B cell (primary cell): ENCODE results near the gene LRRC39. TPM values are rescaled to one million over a fixed set of nuclear protein-coding genes. Genes with fewer than 3 reads are reported as not detected.

ENCODE experiments used
- ATAC-seq: fragments of 200-7000 bp; cut with Tn5 transposase; one replicate; pipeline ENCODE4 v1.10.0; 2021; ENCODE audit warnings: low read depth, mild to moderate bottlenecking, moderate number of reproducible peaks, moderate library complexity
- CTCF ChIA-PET: fragments of 350-600 bp; sonication (Branson Sonifier 250); formaldehyde crosslinking; loops from one replicate; lab custom pipeline; 2021; ENCODE audit warnings: antibody characterized with exemption, inconsistent platforms; lab: Charles Lee
- POLR2A ChIA-PET: fragments of 350-600 bp; sonication (Branson Sonifier 250); formaldehyde crosslinking; loops from one replicate; lab custom pipeline; 2021; ENCODE audit warnings: antibody characterized with exemption; lab: Charles Lee
- DNase-seq: peaks from one replicate; pipeline ENCODE4 v3.0.0; 2013
- H2AFZ ChIP-seq: 2 replicates; pipeline ENCODE4 v1.6.1; 2012; ENCODE audit warnings: mild to moderate bottlenecking, low read depth, low read length; ENCODE audit not compliant: insufficient read depth, poor library complexity, severe bottlenecking
- H3K27ac ChIP-seq, 2 donors: 1 replicate in 1 of 2; 2 replicates in 1 of 2; pipeline ENCODE4 v1.5.1; 2012 to 2013; ENCODE audit warnings: low read length in 2 of 2, mild to moderate bottlenecking in 2 of 2, moderate library complexity in 1 of 2
- H3K27me3 ChIP-seq, 4 experiments: fragments of 200-600 bp in 1 of 4; sonication (generic) in 1 of 4; replicated peaks in 1 of 4; 1 replicate in 2 of 4; 2 replicates in 2 of 4; pipeline versions ENCODE4 v1.6.1 to v1.7.0; 2013 to 2016; ENCODE audit warnings: low read length in 3 of 4, mild to moderate bottlenecking in 2 of 4, mixed read lengths in 1 of 4, moderate library complexity in 1 of 4; ENCODE audit not compliant: insufficient read depth in 4 of 4, control insufficient read depth in 3 of 4; ENCODE audit errors: control extremely low read depth in 1 of 4
- H3K36me3 ChIP-seq, 2 experiments: replicated peaks in 1 of 2; 1 replicate in 1 of 2; 2 replicates in 1 of 2; pipeline versions ENCODE4 v1.6.1 to v1.7.1; 2013; ENCODE audit warnings: low read length in 1 of 2; ENCODE audit not compliant: insufficient read depth in 2 of 2, control insufficient read depth in 1 of 2; ENCODE audit errors: control extremely low read depth in 1 of 2, extremely low read depth in 1 of 2
- H3K4me1 ChIP-seq, 2 donors: fragments of 200-600 bp in 1 of 2; sonication (generic) in 1 of 2; 1 replicate in 1 of 2; 2 replicates in 1 of 2; pipeline versions ENCODE4 v1.5.1 to v1.6.1; 2013 to 2017; ENCODE audit warnings: low read length in 2 of 2; ENCODE audit not compliant: control insufficient read depth in 2 of 2, insufficient read depth in 2 of 2
- H3K4me2 ChIP-seq: replicated peaks from 2 replicates; pipeline ENCODE3; 2012; ENCODE audit warnings: mild to moderate bottlenecking, low read depth, low read length; ENCODE audit not compliant: poor library complexity, severe bottlenecking
- H3K4me3 ChIP-seq, 5 experiments: fragments of 200-600 bp in 1 of 5; sonication (generic) in 1 of 5; 1 replicate in 3 of 5; 2 replicates in 2 of 5; pipeline versions ENCODE4 v1.5.1 to v1.7.0; 2011 to 2016; ENCODE audit warnings: low read length in 4 of 5, mild to moderate bottlenecking in 4 of 5, low read depth in 2 of 5, control low read depth in 1 of 5, moderate library complexity in 1 of 5; ENCODE audit not compliant: insufficient read depth in 1 of 5; ENCODE audit errors: control extremely low read depth in 1 of 5, extremely low read depth in 1 of 5
- H3K79me2 ChIP-seq: fragments of 200-600 bp; sonication (generic); one replicate; pipeline ENCODE4 v1.6.0; 2016; ENCODE audit warnings: low read length; ENCODE audit not compliant: control insufficient read depth, insufficient read depth
- H3K9ac ChIP-seq: fragments of 200-600 bp; sonication (generic); 2 replicates; pipeline ENCODE4 v1.6.1; 2017; ENCODE audit warnings: mild to moderate bottlenecking, low read length, moderate library complexity
- H3K9me3 ChIP-seq, 3 donors: one replicate each; pipeline versions ENCODE4 v1.6.1 to v1.7.1; 2013; ENCODE audit warnings: low read length in 2 of 3; ENCODE audit not compliant: control insufficient read depth in 2 of 3, insufficient read depth in 1 of 3; ENCODE audit errors: control extremely low read depth in 1 of 3
- H4K20me1 ChIP-seq: 2 replicates; pipeline ENCODE4 v1.6.0; 2012; ENCODE audit warnings: mild to moderate bottlenecking, low read length; ENCODE audit not compliant: insufficient read depth, control insufficient read depth, poor library complexity, severe bottlenecking
- H3K27ac Mint-ChIP-seq: one replicate; pipeline ENCODE4 v1.8.0; 2021; ENCODE audit warnings: mixed read lengths
- H3K27me3 Mint-ChIP-seq: one replicate; pipeline ENCODE4 v1.8.0; 2021; ENCODE audit warnings: mixed read lengths
- H3K4me1 Mint-ChIP-seq: one replicate; pipeline ENCODE4 v1.8.0; 2021; ENCODE audit warnings: mixed read lengths
- H3K4me3 Mint-ChIP-seq: one replicate; pipeline ENCODE4 v1.8.0; 2021; ENCODE audit warnings: mixed read lengths
- H3K9me3 Mint-ChIP-seq: one replicate; pipeline ENCODE4 v1.8.0; 2022; ENCODE audit warnings: mixed read lengths; ENCODE audit not compliant: insufficient read depth
- EZH2 ChIP-seq: IDR thresholded peaks from 2 replicates; pipeline ENCODE4 v1.6.1; 2012; ENCODE audit warnings: borderline replicate concordance, low read depth, mild to moderate bottlenecking, moderate library complexity, low read length; ENCODE audit not compliant: insufficient read depth, poor library complexity, severe bottlenecking
- WGBS: methylation state at CpG from one replicate; pipeline ENCODE4 v1.1.5; 2013; ENCODE audit warnings: missing lambda C conversion rate; ENCODE audit not compliant: insufficient coverage; 5-methylcytosine and 5-hydroxymethylcytosine counted together
- intact Hi-C: fragments of 100-400 bp; cut with micrococcal nuclease; formaldehyde crosslinking; loops from one replicate; pipeline ENCODE4 v1.10.0; 2022
- polyA plus RNA-seq: library from polyadenylated mRNA; depleted of rRNA; stranded (reverse); fragments of >200 nt; gene quantifications from 2 replicates; pipeline ENCODE4 v1.2.3, GENCODE V29; 2012
- total RNA-seq, 2 donors: library from RNA; stranded (reverse); fragments of 120-200 nt in 1 of 2; gene quantifications; 1 replicate in 1 of 2; 2 replicates in 1 of 2; pipeline versions ENCODE4 v1.2.3 to v1.2.4, GENCODE V29; 2013 to 2022
- TF ChIP-seq, protein P1 (sequence below): fragments of 200-600 bp; IDR thresholded peaks from one replicate; pipeline ENCODE4 v1.8.0; 2022; ENCODE audit warnings: antibody characterized with exemption, mild to moderate bottlenecking

Gene LRRC39
- total and polyA plus RNA-seq, 2 donors (not counting 1 experiment from before 2014, with no cell fraction given): 0.91 to 1.5 TPM

DNA sequence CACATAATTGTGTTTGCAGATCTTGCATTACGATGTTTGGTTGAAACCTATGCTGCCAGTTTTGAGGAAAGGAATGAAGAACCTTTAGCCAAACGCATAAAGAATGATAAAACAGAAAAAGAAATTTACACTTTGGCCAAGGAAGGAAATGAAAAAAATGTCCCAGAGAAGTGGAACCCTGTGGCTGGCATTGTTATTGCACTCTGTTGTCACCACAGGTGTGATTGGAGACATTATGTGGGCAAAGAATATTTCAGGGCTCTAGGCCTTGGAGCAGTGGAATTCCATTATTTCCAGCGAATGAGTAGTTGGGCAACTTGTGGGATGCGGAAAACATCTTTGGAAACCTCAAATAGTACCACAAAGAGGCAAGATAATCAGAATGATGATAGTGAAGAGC is 30.2 kb downstream of the LRRC39 start:
- Mint-ChIP-seq H3K27ac (no peak overlapping the region), H3K4me1 (peaks cover 6% of the 10 kb centered on the region), H3K9me3 (no peaks in the 10 kb centered on the region), H3K4me3 (no peak overlapping the region), H3K27me3 (no peaks in the 10 kb centered on the region)
- ATAC-seq (no peak), DNase-seq (no peak)
- H3K4me1 ChIP-seq: peaks cover 4 to 9% of the 10 kb centered on the region in 2 donors
- no peaks in the 10 kb centered on the region for H3K27me3 ChIP-seq
- no peaks in the 10 kb centered on the region for H3K9me3 ChIP-seq
- H3K4me2 ChIP-seq: no peak overlapping the region
- 100% methylated on average over 1 of the region's 4 CpGs for WGBS
- no peak overlapping the region for H3K9ac ChIP-seq
- no peak for TF ChIP-seq EZH2
- TF ChIP-seq, protein P1, sequence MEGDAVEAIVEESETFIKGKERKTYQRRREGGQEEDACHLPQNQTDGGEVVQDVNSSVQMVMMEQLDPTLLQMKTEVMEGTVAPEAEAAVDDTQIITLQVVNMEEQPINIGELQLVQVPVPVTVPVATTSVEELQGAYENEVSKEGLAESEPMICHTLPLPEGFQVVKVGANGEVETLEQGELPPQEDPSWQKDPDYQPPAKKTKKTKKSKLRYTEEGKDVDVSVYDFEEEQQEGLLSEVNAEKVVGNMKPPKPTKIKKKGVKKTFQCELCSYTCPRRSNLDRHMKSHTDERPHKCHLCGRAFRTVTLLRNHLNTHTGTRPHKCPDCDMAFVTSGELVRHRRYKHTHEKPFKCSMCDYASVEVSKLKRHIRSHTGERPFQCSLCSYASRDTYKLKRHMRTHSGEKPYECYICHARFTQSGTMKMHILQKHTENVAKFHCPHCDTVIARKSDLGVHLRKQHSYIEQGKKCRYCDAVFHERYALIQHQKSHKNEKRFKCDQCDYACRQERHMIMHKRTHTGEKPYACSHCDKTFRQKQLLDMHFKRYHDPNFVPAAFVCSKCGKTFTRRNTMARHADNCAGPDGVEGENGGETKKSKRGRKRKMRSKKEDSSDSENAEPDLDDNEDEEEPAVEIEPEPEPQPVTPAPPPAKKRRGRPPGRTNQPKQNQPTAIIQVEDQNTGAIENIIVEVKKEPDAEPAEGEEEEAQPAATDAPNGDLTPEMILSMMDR: no peak
- ChIA-PET CTCF (no interaction called here), POLR2A (no interaction called here)
- H2AFZ ChIP-seq: no peak overlapping the region
- no peak overlapping the region for H3K4me3 ChIP-seq
- no peak overlapping the region for H3K27ac ChIP-seq
- H3K36me3 ChIP-seq: peaks cover 3 to 38% of the 10 kb centered on the region in 2 experiments
- intact Hi-C loops: no loop called here
- H3K79me2 ChIP-seq: no peaks in the 10 kb centered on the region
- no peaks in the 10 kb centered on the region for H4K20me1 ChIP-seq

DNA sequence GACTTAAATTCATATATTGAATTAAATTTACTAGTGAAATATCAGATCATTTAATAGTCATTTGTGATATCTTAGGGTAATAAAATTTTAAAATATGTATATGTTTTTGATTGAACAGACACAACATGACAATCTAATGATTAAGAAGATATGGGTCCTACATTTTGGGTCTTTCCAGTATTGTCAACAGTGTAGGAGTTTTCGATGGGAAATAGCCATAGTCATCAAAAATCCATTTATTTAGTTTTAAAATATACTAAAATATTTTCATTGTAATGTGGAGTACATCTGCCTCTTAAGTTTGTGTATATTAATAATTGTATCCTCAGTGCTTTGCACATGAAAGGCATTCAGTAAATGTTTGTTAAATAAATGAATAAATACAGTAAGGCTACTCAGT is 31.1 kb downstream of the LRRC39 start:
- H3K27me3 ChIP-seq: no peaks in the 10 kb centered on the region
- TF ChIP-seq, protein P1: no peak
- TF ChIP-seq EZH2: no peak
- no CpG with 5 or more reads among the region's 1 CpG for WGBS
- H3K4me1 ChIP-seq: peaks cover 0 to 1% of the 10 kb centered on the region in 2 donors
- no peak overlapping the region for H3K4me2 ChIP-seq
- H3K27ac ChIP-seq: no peak overlapping the region
- no peaks in the 10 kb centered on the region for H4K20me1 ChIP-seq
- no peak overlapping the region for H3K9ac ChIP-seq
- H3K9me3 Mint-ChIP-seq: no peaks in the 10 kb centered on the region
- no peaks in the 10 kb centered on the region for H3K79me2 ChIP-seq
- peaks cover 4 to 47% of the 10 kb centered on the region in 2 experiments for H3K36me3 ChIP-seq
- DNase-seq (no peak), ATAC-seq (no peak)
- H3K4me3 ChIP-seq: no peak overlapping the region
- no peak overlapping the region for H2AFZ ChIP-seq
- no peaks in the 10 kb centered on the region for H3K27me3 Mint-ChIP-seq
- no peaks in the 10 kb centered on the region for H3K9me3 ChIP-seq
- CTCF ChIA-PET: interaction anchor here (1.0 kb wide), 1 partner anchor 11 kb away, joined by 3 read pairs; no protein-coding TSS in a partner anchor
- H3K4me1 Mint-ChIP-seq: peaks cover under 1% of the 10 kb centered on the region
- H3K4me3 Mint-ChIP-seq: no peak overlapping the region
- H3K27ac Mint-ChIP-seq: no peak overlapping the region
- intact Hi-C loops: no loop called here
- POLR2A ChIA-PET: no interaction called here
